IPS-18a (cell line): ENCODE results near the gene IGF2BP1.
A peak's percentile ranks its signal among the peaks of the same experiment; 100 is the strongest.

Experiments used
- H3K27ac ChIP-seq: one replicate; pipeline ENCODE4 v1.5.1; 2013; ENCODE audit warnings: low read length
- H3K27me3 ChIP-seq: one replicate; pipeline ENCODE4 v1.6.1; 2013; ENCODE audit warnings: mild to moderate bottlenecking, low read length; ENCODE audit not compliant: control insufficient read depth, insufficient read depth
- H3K36me3 ChIP-seq: one replicate; pipeline ENCODE4 v1.6.1; 2013; ENCODE audit warnings: low read depth, low read length; ENCODE audit not compliant: control insufficient read depth
- H3K4me1 ChIP-seq: one replicate; pipeline ENCODE4 v1.6.1; 2013; ENCODE audit warnings: low read depth, low read length; ENCODE audit not compliant: control insufficient read depth
- H3K4me3 ChIP-seq: one replicate; pipeline ENCODE4 v1.5.1; 2013; ENCODE audit warnings: low read length
- H3K9ac ChIP-seq: one replicate; pipeline ENCODE4 v1.6.1; 2013; ENCODE audit warnings: mild to moderate bottlenecking, low read length, moderate library complexity
- H3K9me3 ChIP-seq: one replicate; pipeline ENCODE4 v1.6.1; 2013; ENCODE audit warnings: low read depth, low read length; ENCODE audit not compliant: control insufficient read depth

Gene IGF2BP1

DNA sequence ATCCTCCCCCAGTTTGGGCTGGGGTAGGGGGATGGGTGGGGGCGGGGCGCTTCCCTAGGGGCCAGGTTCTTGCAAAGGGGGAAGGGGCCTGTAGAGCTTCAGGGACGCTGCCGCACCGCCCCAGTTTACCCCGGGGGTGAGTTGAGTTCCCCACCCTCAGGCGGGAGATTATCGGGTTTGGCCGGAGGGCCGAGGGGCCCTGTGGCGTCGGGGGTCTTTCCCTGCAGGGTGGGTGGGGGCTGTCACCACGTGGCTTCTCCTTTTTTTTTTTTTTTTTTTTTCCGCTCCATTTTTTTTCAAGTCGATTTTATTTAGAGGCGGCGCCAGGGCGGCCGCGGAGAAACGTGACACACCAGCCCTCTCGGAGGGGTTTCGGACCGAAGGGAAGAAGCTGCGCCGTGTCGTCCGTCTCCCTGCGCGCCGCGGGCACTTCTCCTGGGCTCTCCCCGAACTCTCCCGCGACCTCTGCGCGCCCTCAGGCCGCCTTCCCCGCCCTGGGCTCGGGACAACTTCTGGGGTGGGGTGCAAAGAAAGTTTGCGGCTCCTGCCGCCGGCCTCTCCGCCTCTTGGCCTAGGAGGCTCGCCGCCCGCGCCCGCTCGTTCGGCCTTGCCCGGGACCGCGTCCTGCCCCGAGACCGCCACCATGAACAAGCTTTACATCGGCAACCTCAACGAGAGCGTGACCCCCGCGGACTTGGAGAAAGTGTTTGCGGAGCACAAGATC is at the start of gene IGF2BP1:
Gene IGF2BP1, plus strand, starts transcription at position 283 of the 724 bp plus-strand sequence. Its CDS starts 361 bp downstream, at position 644.
- Histone ChIP-seq H3K36me3 (peaks cover 12% of the 10 kb centered on the region), H3K9me3 (no peaks in the 10 kb centered on the region), H3K4me1 (peaks cover 34% of the 10 kb centered on the region), H3K27me3 (no peaks in the 10 kb centered on the region), H3K4me3 (peak within 1 kb of the TSS; percentile 99), H3K27ac (peak within 1 kb of the TSS; percentile 81), H3K9ac (peak within 1 kb of the TSS; percentile 100)

DNA sequence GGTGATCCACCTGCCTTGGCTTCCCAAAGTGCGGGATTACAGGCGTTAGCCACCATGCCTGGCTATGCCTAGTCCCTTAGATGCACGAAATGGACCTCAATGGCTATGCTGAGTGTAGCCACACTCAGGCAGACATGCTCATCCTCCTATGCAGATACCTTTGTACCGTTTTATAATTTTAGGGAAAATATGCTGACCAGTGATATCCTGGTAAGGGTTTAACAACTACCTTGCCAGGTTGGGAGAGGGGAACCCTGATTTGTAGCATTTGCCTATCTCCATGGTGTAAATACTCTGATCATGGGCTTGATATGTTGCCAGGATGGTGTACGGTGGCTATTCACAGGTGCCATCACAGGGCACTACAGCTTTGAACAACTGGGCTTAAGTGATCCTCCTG is 45.6 kb upstream of the IGF2BP1 start:
- Histone ChIP-seq H3K4me3 (no peak overlapping the region), H3K27me3 (no peaks in the 10 kb centered on the region), H3K9me3 (no peaks in the 10 kb centered on the region), H3K36me3 (no peaks in the 10 kb centered on the region), H3K27ac (no peak overlapping the region), H3K4me1 (no peaks in the 10 kb centered on the region), H3K9ac (no peak overlapping the region)

DNA sequence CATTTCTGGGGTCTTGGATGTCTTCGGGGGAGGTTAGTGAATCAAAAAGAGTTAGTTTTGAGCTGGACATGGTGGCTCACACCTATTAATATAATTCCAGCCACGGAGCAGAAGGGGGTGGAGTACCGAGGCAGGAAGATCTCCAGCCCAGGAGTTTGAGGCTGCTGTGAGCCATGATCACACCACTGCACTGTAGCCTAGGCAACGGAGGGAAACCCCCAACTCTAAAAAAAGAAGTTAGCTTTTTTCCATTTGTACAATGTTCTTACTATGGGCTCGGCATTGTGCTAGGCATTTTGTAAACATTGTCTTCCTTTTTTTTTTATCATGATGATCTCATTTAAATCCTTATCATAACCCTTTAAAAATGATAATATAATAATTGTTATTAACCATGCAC is 44.3 kb upstream of the IGF2BP1 start:
- no peaks in the 10 kb centered on the region for H3K9me3 ChIP-seq
- no peak overlapping the region for H3K27ac ChIP-seq
- H3K36me3 ChIP-seq: no peaks in the 10 kb centered on the region
- no peak overlapping the region for H3K9ac ChIP-seq
- no peaks in the 10 kb centered on the region for H3K4me1 ChIP-seq
- no peak overlapping the region for H3K4me3 ChIP-seq
- H3K27me3 ChIP-seq: no peaks in the 10 kb centered on the region

GRCh38 chr17:48954300-48954755 is 42.9 kb upstream of the IGF2BP1 start:
- Histone ChIP-seq H3K9me3 (no peaks in the 10 kb centered on the region), H3K27ac (no peak overlapping the region), H3K27me3 (no peaks in the 10 kb centered on the region), H3K9ac (no peak overlapping the region), H3K36me3 (no peaks in the 10 kb centered on the region), H3K4me3 (no peak overlapping the region), H3K4me1 (no peaks in the 10 kb centered on the region)

DNA sequence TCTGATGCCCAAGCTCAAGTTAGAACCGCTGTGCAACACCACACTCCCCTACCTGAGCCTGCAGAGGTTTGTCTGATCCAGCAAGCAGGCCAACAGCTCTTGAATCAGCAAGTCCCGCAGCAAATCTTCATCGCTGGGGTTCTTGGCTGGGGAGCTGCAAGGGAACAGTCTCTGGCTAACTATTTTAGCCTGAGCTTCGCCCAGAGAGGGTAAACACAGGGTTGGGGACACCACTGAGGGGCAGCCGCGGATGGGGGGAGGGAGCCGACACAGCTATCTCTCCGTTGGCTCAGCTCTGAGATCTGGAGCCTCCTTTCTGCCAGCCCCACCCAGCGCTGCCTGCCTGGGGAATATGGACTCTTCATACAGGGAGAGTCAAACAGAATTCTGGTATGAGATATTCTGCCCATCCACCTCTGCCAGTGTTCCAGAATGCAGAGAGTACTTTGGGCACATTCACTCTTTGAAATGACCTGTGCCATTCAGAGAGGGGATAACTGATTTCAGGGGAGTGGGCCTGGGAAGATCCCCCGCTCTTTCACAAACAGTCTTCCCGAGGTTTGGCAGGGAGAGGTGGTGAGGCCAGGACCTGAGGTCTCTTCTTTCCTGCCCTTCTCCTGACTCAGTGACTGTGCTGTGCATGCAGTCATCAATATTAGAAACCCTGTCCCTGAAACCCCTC is 36.2 kb upstream of the IGF2BP1 start:
- H3K36me3 ChIP-seq: no peaks in the 10 kb centered on the region
- H3K4me1 ChIP-seq: peaks cover 16% of the 10 kb centered on the region
- no peaks in the 10 kb centered on the region for H3K9me3 ChIP-seq
- H3K27ac ChIP-seq: no peak overlapping the region
- peak overlapping the region; percentile 6 for H3K4me3 ChIP-seq
- H3K9ac ChIP-seq: no peak overlapping the region
- H3K27me3 ChIP-seq: peaks cover 3% of the 10 kb centered on the region

GRCh38 chr17:48961516-48962233 is 35.5 kb upstream of the IGF2BP1 start:
- Histone ChIP-seq H3K4me3 (peak overlapping the region; percentile 6), H3K27me3 (peaks cover 3% of the 10 kb centered on the region), H3K36me3 (no peaks in the 10 kb centered on the region), H3K27ac (no peak overlapping the region), H3K4me1 (peaks cover 16% of the 10 kb centered on the region), H3K9ac (no peak overlapping the region), H3K9me3 (no peaks in the 10 kb centered on the region)

DNA sequence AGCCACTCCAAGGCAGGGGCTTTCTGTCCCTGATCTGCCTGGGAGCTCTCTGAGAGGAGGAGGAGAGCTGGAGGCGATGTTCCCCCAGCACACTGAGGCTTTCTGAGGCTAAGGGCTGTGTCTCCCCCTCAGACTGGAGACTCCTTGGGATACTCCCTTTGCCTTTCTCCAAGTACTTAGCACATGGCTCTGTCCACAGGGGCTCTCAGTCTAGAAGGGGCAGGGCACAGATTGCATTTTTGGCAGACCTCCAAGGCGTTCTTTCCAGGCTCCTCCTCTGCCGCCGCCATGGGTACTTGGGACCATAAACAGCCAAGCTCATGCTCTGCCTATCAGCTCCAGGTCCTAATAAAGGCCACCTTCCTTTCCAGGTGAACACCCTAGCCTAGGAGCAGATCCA is 27.0 kb upstream of the IGF2BP1 start:
- Histone ChIP-seq H3K4me1 (peaks cover 7% of the 10 kb centered on the region), H3K4me3 (no peak overlapping the region), H3K27ac (no peak overlapping the region), H3K27me3 (no peaks in the 10 kb centered on the region), H3K9me3 (no peaks in the 10 kb centered on the region), H3K9ac (no peak overlapping the region), H3K36me3 (no peaks in the 10 kb centered on the region)

DNA sequence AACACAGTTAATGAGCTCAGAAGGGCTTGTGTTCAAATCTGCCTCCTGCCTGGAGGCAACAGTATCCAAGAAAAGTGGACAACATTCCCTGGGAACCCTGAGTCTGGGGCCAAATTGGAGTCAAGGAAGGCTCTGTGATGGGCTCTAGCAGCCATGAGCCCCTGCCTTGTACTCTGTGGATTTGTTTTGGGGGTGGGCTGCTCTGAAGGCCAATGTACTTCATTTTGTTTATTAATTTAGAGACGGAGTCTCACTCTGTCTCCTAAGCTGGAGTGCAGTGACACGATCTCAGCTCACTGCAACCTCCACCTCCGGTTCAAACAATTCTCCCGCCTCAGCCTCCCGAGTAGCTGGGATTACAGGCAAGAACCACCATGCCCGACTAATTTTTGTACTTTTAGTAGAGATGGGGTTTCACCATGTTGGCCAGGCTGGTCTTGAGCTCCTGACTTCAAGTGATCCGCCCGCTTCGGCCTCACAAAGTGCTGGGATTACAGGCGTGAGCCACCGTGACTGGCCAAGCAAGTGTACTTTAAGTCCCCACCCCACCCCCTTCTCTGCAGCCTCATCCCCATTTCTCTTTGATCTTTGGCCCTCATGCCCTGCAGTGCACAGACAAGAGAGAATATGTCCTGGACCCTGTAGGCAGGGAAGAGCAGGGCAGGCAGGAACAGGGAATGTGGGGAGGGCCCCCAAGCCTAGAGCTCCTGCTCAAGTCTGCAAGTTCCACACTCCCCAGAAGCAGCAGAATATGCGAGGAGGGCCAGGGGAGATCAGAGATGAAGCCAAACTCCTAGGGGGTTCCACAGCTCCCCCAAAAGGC is 26.1 kb upstream of the IGF2BP1 start:
- H3K4me3 ChIP-seq: no peak overlapping the region
- H3K9ac ChIP-seq: no peak overlapping the region

GRCh38 chr17:48972749-48973097 is 24.5 kb upstream of the IGF2BP1 start:
- H3K4me3 ChIP-seq: no peak overlapping the region
- H3K27me3 ChIP-seq: no peaks in the 10 kb centered on the region
- no peak overlapping the region for H3K27ac ChIP-seq
- H3K9me3 ChIP-seq: no peaks in the 10 kb centered on the region
- peaks cover 7% of the 10 kb centered on the region for H3K4me1 ChIP-seq
- H3K36me3 ChIP-seq: no peaks in the 10 kb centered on the region
- no peak overlapping the region for H3K9ac ChIP-seq

More for the DNA sequence above, 26.1 kb upstream of the IGF2BP1 start:
- no peak overlapping the region for H3K27ac ChIP-seq
- no peaks in the 10 kb centered on the region for H3K27me3 ChIP-seq
- no peaks in the 10 kb centered on the region for H3K36me3 ChIP-seq
- peaks cover 7% of the 10 kb centered on the region for H3K4me1 ChIP-seq
- no peaks in the 10 kb centered on the region for H3K9me3 ChIP-seq

GRCh38 chr17:48973806-48974205 is 23.4 kb upstream of the IGF2BP1 start:
- Histone ChIP-seq H3K27ac (no peak overlapping the region), H3K9ac (no peak overlapping the region), H3K9me3 (no peaks in the 10 kb centered on the region), H3K36me3 (no peaks in the 10 kb centered on the region), H3K4me1 (peaks cover 7% of the 10 kb centered on the region), H3K4me3 (no peak overlapping the region), H3K27me3 (no peaks in the 10 kb centered on the region)

GRCh38 chr17:48981927-48982539 is 15.2 kb upstream of the IGF2BP1 start:
- Histone ChIP-seq H3K27ac (no peak overlapping the region), H3K27me3 (no peaks in the 10 kb centered on the region), H3K4me1 (no peaks in the 10 kb centered on the region), H3K36me3 (no peaks in the 10 kb centered on the region), H3K9me3 (no peaks in the 10 kb centered on the region), H3K9ac (no peak overlapping the region), H3K4me3 (no peak overlapping the region)
